ENCODE data around the gene EDEM2. TPM values are rescaled to one million over a fixed set of nuclear protein-coding genes. Genes with fewer than 3 reads are reported as not detected.
"Not testable (repeated sequence)": the region's sequence is repeated elsewhere in the genome, so short reads cannot be mapped to it uniquely, and the experiment has no call there.

Gene EDEM2
- total RNA-seq, 4 donors from 2014 or later, result 11.8 to 18.0 (median 13.2) TPM

DNA sequence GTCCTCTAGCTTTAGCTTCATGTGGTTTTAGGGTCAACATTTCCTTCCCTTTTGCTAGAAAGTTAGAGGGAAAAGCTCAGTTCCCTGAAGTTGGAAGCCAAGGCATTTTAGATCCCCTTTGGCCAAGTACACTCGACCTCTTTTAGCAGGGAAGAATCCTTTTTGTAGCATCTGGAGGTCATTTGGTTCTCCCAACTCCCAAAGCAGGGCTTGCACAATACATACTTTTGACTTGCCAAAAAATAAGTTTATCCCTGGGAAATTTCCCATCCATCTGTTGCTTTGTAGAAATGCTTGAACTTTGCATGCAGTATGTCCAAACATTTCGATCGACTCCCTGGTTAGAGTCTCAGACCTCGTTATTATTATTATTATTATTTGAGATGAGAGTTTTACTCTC, 4.6 kb upstream of the EDEM2 start:
- no peak for DNase-seq (ENCODE audit: low spot score in 2 of 2)
- Histone ChIP-seq H3K27me3 (no peaks in the 10 kb centered on the region), H3K9me3 (no peaks in the 10 kb centered on the region), H3K4me1 (peaks cover 23% of the 10 kb centered on the region), H3K4me3 (no peak overlapping the region), H3K36me3 (no peaks in the 10 kb centered on the region), H3K27ac (peak overlapping the region; percentile 76)
- TF ChIP-seq POLR2AphosphoS5 (IDR thresholded peaks at IDR 0.05), result peak in 2 of 3 donors; percentile 72 to 85
- no peak for TF ChIP-seq POLR2A (IDR thresholded peaks at IDR 0.05)
- 74% methylated on average over 4 of the region's 4 CpGs for WGBS

- no peak overlapping the region for H3K4me3 ChIP-seq
- DNase-seq (ENCODE audit: low spot score in 2 of 2), result no peak
- no peak for TF ChIP-seq POLR2A (IDR thresholded peaks at IDR 0.05)
- no peak for TF ChIP-seq POLR2AphosphoS5 (IDR thresholded peaks at IDR 0.05)
- TF ChIP-seq CTCF (IDR thresholded peaks at IDR 0.05), result no peak
- no peak for TF ChIP-seq EP300 (IDR thresholded peaks at IDR 0.05)
- no peaks in the 10 kb centered on the region for H3K27me3 ChIP-seq
- H3K9me3 ChIP-seq, result no peaks in the 10 kb centered on the region
- no peak overlapping the region for H3K27ac ChIP-seq
- WGBS, result 77% methylated on average over 6 of the region's 6 CpGs
- H3K4me1 ChIP-seq, result peaks cover 30% of the 10 kb centered on the region
- H3K36me3 ChIP-seq, result no peaks in the 10 kb centered on the region
Observed at GRCh38 chr20:35150846-35151579, 3.9 kb upstream of the EDEM2 start.

GRCh38 chr20:35147575-35148071, 487 bp upstream of the EDEM2 start:
- not testable (repeated sequence) for DNase-seq (ENCODE audit: low spot score in 2 of 2); H3K9me3 ChIP-seq; H3K27me3 ChIP-seq
- Histone ChIP-seq H3K4me3 (peak overlapping the region; percentile 86), H3K36me3 (peaks cover 16% of the 10 kb centered on the region), H3K4me1 (peaks cover 47% of the 10 kb centered on the region), H3K27ac (peak overlapping the region; percentile 83)
- whole genome bisulfite sequencing, result 1% methylated on average over 19 of the region's 19 CpGs

GRCh38 chr20:35146299-35146919, 727 bp downstream of the EDEM2 start:
- no peaks in the 10 kb centered on the region for H3K9me3 ChIP-seq
- H3K27me3 ChIP-seq, result no peaks in the 10 kb centered on the region
- H3K4me1 ChIP-seq, result peaks cover 44% of the 10 kb centered on the region
- peaks cover 26% of the 10 kb centered on the region for H3K36me3 ChIP-seq
- peak overlapping the region; percentile 86 for H3K4me3 ChIP-seq
- peak overlapping the region; percentile 83 for H3K27ac ChIP-seq
- WGBS, result 4% methylated on average over 23 of the region's 23 CpGs
- TF ChIP-seq POLR2AphosphoS5 (IDR thresholded peaks at IDR 0.05), result no peak
- no peak for TF ChIP-seq POLR2A (IDR thresholded peaks at IDR 0.05)
- peak in 1 of 2 donors; percentile 10 for TF ChIP-seq CTCF (IDR thresholded peaks at IDR 0.05)
- peak in 1 of 2 donors; percentile 73 for DNase-seq (ENCODE audit: low spot score in 2 of 2)

DNA sequence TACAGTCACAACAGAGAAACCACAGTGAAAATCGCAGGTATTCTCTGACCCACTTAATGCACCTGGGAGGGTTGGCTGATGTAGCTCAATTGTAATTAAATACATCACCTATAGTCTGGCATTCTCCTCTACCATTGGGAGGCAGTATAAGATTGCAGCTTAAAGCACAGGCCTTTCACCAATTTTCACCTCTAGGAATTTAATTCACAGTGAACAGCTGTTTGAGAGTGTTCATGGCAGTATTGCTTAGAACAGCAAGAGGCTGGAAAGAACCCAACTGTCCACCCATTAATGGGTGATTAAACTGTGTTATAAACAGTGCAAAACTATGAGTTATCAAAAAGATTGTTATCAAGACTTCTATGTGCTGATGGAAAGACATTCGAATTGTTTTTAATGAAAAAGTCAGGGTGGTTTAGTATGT, 2.0 kb downstream of the EDEM2 start:
- no peaks in the 10 kb centered on the region for H3K9me3 ChIP-seq
- H3K36me3 ChIP-seq, result peaks cover 33% of the 10 kb centered on the region
- TF ChIP-seq CTCF (IDR thresholded peaks at IDR 0.05), result peak in 1 of 2 donors; percentile 50
- TF ChIP-seq POLR2AphosphoS5 (IDR thresholded peaks at IDR 0.05), result no peak
- no peak for TF ChIP-seq POLR2A (IDR thresholded peaks at IDR 0.05)
- no peak for DNase-seq (ENCODE audit: low spot score in 2 of 2)
- no peak overlapping the region for H3K27ac ChIP-seq
- peaks cover 39% of the 10 kb centered on the region for H3K4me1 ChIP-seq
- H3K4me3 ChIP-seq, result no peak overlapping the region
- no peaks in the 10 kb centered on the region for H3K27me3 ChIP-seq
- 35% methylated on average over 2 of the region's 2 CpGs for WGBS

GRCh38 chr20:35144694-35145093, 2.4 kb downstream of the EDEM2 start:
- Histone ChIP-seq H3K27me3 (no peaks in the 10 kb centered on the region), H3K9me3 (no peaks in the 10 kb centered on the region), H3K4me3 (no peak overlapping the region), H3K36me3 (peaks cover 37% of the 10 kb centered on the region), H3K4me1 (peaks cover 39% of the 10 kb centered on the region), H3K27ac (no peak overlapping the region)
- no peak for TF ChIP-seq CTCF (IDR thresholded peaks at IDR 0.05)
- TF ChIP-seq EP300 (IDR thresholded peaks at IDR 0.05), result no peak
- no peak for TF ChIP-seq POLR2A (IDR thresholded peaks at IDR 0.05)
- no peak for TF ChIP-seq POLR2AphosphoS5 (IDR thresholded peaks at IDR 0.05)
- no peak for DNase-seq (ENCODE audit: low spot score in 2 of 2)
- WGBS, result 76% methylated on average over 7 of the region's 7 CpGs
